NCI-H2227 treated with DMSO at 0.1 percent for 48 hours (cell line): ENCODE results near the gene ANTXR1.
A peak's percentile ranks its signal among the peaks of the same experiment; 100 is the strongest.

Experiments used
- DNase-seq: peaks from one replicate; lab custom pipeline; 2025; lab: John Stamatoyannopoulos, UW

The ANTXR1 gene

GRCh38 chr2:69279931-69280681 lies 267.1 kb downstream of the ANTXR1 start:
- no peak for DNase-seq

DNA sequence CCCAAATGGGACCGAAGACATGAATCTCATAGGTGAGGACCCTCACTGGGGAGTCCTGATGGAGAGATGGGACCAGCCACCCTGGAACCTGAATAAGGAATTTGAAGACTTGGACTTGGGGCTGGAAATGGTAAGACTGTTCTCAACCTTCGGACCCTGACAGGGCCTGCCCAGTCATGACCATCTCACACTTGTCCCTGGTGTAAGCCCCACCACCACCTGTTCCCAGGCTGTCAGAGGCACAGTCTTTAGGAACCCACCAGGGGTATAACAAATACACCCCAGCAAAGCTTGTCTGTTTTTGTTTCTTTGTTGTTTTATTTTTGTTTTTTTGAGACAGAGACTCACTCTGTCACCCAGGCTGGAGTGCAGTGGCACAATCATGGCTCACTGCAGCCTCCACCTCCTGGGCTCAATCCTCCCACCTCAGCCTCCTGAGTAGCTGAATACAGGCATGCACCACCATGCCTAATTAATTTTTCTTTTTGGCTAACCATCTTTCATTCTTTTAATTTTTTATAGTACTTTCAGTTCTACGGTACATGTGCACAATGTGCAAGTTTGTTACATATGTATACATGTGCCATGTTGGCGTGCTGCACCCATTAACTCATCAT lies 267.9 kb downstream of the ANTXR1 start:
- DNase-seq, result no peak

DNA sequence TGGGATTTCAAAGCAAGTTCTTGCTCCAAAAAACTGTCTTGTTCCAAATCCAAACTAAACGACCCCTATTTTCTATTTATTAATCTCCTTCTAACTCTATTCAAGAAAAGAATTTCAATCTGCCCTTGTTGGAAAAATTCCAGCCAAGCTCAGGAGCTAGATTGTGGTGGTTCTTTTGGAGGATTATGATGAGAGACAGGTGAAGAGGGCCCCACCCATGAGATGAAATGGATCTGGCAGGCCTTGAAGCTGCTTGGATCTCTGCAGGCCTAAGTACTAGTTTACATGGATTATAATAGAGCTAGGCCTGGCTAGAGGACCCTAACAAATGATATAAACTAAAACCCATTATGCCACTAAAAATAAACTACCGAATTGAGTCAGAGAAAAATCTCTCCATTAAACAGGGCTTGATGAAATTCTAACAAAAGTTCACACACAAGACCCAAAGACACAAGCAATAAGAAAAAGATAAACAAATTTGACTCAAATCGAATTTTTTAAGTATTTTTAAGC lies 272.5 kb downstream of the ANTXR1 start:
- no peak for DNase-seq

DNA sequence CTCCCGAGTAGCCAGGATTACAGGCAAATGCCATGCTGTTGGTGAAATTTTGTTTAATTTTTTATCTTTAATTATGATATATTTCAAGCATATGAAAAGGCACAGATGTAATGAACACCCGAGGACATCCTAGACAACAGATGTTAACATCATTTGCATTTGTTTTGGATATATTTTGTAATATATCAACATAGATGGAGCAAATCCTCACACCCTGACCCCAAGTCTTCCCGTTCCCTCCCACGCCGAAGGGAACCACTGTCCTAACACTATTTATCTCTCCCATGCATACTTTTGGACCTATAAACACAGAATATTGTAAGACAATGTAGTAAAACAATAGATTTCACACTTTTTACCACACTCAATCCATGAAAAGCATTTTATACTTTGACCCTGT lies 274.6 kb downstream of the ANTXR1 start:
- no peak for DNase-seq

DNA sequence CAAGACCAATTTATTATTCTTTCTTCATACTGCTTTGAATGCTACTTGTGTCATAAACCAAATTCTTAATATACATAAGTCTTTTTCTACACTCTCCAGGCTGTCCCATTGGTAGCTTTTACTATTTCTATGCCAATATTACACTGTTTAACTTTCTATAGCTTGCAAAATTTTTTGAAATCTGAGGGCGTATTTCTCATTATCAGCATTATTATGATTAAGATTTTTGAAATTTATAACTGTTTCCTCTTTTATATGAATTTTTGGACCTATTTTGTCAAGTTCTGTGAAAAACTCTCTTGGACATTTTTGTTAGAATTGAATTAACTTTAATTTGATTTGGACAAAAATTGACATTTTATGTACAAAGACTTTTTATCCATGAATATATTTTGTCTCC lies 275.4 kb downstream of the ANTXR1 start:
- DNase-seq, result no peak

- no peak for DNase-seq
Observed at GRCh38 chr2:69291004-69291650, 278.1 kb downstream of the ANTXR1 start.

GRCh38 chr2:69291721-69292120 lies 278.7 kb downstream of the ANTXR1 start:
- DNase-seq, result no peak

DNA sequence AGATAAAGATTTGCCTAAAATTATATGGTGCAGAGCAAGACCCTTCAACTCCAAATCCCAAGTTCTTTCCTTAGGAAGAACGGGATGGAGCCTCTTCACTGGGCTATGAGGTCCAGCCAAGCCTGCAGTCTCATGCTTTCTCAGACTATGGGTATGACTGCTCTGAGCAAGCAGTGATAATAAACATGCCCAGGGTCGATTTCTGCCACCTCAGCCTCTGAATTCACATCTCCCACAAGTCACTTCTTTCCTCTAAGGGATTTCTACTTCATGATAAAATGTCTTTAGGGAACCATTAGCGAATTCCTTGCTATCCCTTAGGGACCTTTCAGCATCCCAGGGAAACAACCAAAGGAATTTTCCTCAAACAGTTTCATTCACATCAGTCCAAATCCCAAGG lies 279.3 kb downstream of the ANTXR1 start:
- DNase-seq, result no peak

- no peak for DNase-seq
Observed at GRCh38 chr2:69296421-69296820, 283.4 kb downstream of the ANTXR1 start.

- no peak for DNase-seq
Observed at GRCh38 chr2:69297216-69297615, 284.2 kb downstream of the ANTXR1 start.

DNA sequence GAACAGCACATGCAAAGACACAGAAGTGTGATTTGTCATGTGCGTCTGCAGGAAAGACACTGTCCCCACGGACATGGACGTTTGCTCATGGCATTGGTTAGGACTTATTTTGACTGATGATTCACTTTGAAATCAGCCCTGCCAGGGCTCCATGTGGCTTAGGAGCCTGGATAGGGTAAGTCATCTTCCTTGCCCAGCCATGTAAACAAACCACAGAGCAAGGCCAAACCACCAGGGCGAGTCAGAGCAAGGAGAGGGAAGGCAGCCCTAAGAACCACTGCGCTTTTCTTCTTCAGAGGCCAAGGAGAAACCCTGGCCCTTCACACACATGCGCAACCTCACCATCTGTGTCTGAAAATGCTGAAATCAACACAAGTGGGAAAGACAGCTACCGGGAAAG lies 285.3 kb downstream of the ANTXR1 start:
- no peak for DNase-seq

DNA sequence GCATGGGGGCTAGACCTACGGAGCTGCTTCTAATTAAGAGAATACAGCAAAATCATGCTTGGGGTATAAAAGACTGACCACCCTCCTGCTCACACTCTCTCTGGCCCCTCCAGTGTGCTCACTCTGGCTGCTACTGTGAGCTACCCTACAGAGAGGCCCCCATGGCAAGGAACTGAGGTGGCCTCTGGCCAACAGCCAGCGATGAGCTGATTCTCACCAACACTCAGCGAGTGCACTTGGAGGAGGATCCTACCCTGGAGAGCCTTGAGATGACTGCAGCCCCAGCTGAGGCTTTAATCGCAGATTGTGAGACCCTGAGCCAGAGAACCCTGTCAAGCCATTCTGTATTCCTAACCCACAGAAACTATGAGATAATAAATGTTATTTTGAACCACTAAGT lies 285.9 kb downstream of the ANTXR1 start:
- DNase-seq, result peak; percentile 10
